HuH-7 (cell line): Measurements from ENCODE around the gene LYSMD1.
"Not testable (repeated sequence)": the region's sequence is repeated elsewhere in the genome, so short reads cannot be mapped to it uniquely, and the experiment has no call there.

Source experiments
- DNase-seq: peaks from one replicate; pipeline ENCODE4 v3.0.0; 2011; ENCODE audit warnings: low spot score

LYSMD1 gene, protein sequence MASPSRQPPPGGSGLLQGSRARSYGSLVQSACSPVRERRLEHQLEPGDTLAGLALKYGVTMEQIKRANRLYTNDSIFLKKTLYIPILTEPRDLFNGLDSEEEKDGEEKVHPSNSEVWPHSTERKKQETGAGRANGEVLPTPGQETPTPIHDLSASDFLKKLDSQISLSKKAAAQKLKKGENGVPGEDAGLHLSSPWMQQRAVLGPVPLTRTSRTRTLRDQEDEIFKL

DNA sequence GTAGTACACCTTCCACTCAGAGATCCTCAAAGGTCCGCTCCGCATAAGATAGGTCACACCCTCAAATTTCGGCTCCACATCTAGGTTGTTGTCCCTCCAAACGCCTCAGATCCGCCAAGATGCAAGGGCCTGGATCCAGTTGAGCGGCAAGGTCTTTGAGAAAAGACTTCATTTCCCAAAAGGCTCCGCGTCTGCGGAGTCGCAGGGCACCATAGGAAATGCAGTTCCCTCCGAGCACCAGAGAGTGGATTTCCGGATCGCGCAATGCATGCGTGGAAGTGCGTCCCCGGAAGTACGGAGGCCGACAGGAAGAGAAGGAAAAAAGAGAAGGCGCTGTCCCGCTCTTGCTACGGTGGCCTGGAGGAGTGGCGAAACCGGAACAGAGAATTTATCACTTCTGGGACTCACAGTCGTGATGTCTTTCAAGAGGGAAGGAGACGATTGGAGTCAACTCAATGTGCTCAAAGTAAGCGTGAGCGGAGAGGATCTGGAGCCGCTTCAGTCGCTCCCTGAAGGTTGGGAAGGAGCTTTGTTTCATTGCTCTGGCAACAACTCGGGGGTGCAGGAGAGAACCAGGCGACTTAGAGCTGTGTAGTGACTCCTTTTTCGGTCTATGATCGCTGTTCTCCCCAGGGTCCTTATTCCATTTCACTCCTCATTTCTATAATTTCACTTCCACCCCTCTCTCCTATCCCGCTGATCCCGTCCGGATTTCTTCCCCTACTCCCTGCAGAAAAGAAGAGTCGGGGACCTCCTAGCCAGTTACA is at the start of gene LYSMD1, which contains the start of gene SCNM1:
LYSMD1 (minus strand) TSS at position 165 of the 767 bp plus-strand sequence. CDS start 644 bp downstream, outside the sequence.
SCNM1 (plus strand) TSS at position 407 of the 767 bp plus-strand sequence; CDS start at position 416, 9 bp downstream.
- DNase-seq = peak; percentile 83

DNA sequence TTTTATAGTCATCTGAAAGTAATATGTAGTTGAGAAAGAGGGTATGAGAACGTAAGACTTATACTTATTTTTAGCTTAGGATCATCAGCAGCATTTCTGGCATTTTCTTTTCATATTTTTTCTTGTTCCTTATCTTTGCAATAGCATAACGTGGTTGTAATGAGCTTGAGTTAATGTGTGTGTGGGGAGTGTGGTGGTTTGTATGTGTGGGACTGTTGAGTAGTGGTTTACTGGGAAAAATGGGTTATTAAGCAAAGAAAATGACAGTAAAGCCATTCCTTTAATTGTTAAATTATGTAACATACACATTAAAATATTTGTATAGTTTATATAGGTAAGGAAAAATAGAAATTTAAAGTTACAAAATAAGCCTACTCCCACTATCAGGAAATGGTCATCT is 47.9 kb upstream of the LYSMD1 start:
- no peak for DNase-seq

DNA sequence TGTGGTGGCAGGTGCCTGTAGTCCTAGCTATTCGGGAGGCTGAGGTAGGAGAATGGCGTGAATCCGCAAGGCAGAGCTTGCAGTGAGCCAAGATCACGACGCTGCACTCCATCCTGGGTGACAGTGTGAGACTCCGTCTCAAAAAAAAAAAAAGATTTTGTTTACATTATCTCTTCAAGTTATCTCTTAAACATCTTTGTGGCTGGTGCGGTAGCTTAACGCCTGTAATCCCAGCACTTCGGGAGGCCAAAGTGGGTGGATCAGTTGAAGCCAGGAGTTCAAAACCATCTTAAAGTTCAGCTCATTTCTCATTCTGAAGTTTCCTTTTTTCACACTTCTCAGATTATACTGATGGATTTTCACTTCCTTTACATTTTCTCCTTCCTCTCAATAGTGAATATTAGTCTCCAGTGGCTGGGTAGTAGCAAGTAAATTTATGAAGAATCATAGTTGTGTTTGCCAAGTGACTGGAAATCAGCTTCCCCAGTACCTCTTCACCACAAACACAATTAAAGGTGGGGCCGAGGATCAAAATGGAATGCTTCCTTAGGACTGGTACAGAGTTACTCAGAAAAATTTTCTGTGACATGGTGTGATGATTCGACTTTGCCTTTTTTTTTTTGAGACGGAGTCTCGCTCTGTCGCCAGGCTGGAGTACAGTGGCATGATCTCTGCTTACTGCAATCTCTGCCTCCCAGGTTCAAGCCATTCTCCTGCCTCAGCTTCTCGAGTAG is 46.4 kb upstream of the LYSMD1 start:
- no peak for DNase-seq

DNA sequence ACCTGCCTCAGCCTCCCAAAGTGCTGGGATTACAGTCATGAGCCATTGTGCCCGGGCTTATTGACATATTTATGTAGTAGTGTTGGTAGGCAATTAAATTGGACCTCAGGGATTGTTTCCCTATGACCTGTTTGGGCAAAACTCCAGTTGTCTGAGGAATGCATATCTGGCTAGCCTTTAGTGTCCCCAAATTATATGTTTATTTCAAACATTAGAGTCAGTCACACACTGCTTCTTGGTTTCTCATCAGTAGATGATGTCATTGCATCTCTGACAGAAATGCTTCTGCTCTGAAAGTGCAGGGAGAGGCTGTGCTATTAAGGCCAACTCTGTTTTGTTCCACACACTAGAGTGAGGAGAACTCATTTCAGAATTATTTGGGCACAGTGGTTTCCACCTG is 45.1 kb upstream of the LYSMD1 start:
- DNase-seq = no peak

DNA sequence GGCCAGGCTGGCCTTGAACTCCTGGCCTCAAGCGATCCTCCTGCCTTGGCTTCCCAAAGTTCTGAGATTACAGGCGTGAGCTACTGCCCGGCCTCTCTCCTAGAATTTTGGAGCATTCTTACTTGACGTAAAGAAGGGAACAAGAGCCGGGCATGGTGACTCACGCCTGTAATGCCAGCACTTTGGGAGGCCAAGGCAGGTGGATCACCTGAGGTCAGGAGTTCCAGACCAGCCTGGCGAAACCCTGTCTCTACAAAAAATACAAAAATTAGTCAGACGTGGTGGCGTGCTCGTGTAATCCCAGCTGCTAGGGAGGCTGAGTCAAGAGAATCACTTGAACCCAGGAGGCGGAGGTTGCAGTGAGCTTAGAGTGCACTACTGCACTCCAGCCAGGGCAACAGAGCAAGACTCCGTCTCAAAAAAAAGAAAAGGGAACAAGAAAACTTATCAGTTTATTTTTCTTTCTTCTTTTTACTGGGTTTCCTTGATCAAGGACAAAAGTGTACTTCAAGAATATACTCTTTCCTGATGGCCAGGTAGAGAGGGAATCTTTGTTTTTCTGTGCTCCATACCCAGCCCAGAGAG is 39.8 kb upstream of the LYSMD1 start:
- DNase-seq = not testable (repeated sequence)

DNA sequence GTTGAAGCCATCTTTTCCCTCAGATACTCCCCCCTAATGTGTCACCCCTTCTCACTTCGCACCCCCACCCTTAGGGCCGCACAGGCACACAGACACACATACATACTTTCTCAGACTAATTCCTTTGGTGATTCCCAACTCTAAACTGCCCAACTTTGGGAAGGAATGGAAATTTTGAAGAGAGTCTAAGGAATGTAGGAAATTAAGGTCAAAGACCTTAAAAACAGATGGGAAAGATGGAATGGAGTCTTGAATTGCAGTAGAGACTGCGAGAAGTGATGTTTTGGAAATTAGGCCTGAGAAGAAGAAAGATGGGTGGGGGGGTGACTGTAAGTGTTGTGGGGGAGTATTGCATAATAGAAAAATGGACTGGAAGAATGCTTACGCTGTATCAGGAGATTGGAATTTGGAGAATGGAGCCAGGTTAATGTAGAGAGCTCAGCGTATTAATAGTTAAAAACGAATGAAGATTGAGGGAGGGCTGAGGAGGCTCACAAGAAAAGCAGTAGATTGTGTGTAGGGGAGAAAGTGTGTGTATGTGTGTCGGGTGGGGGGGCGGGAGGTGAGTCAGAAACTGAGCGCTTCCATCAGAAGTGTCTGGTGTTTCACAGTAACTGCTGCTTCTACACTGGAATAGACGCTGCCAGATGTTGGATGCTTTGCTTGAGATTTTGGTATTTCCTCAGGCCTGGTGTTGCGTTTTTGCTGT is 34.3 kb upstream of the LYSMD1 start:
- DNase-seq = no peak

DNA sequence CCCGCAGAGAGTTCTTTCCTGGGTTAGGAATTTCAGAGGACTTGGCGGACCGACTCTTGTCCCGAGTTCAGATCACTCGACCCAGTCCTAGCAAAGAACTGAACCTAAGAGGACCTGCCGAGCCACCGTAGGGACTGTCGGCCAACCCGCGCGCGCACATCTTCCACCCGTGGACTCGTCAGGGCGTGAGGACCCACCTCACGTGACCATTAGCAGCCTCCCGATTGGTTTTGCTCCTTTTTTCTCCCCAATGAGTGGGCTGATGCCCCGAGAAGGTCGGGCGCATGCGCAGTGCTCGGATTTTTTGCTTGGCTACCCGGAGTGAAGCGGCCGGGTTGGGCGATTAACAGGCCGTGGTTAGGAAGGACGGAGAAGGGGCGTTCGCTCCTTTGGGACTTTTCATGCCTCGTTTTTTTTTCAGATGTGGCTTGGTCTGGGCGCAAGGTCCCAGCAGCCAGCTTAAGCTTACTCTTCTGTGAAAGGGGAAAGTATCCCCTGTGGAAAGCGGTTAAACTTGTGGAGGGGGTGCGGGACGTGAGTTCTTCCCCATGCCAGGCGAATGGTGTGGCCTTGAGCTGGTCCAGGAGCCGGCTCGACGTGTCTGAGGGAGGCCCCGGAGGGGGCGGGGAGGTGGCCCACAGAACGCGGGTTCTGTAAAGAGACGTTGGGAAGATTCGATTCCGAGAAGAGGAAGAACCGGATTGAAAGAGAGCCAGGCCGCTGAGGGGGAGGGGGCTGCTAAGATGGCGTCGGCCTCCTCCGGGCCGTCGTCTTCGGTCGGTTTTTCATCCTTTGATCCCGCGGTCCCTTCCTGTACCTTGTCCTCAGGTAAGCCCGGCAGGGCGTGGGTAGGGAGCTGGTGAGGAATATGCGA is 32.8 kb upstream of the LYSMD1 start, which contains the start of gene PIP5K1A:
PIP5K1A (plus strand) TSS at position 299 of the 874 bp plus-strand sequence; CDS start at position 744, 445 bp downstream.
- peak; percentile 90 for DNase-seq

DNA sequence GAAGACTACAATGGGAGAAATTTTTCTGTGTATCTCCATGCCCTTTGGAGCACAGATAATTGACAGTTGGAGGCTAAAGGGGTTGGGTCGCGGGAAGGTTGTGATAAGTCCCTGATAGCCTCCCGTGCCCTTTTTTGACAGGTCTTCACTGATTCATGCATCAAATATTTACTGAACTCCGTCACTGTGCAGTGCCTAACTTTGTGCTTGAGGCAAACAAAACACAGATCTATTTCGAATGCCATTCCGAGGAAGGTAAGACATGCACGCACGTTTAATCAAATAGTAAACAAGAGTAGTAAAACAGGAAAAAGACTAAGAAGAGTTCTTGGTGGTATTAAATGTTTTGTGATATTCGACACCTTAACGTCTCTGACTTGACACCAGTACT is 32.2 kb upstream of the LYSMD1 start:
- DNase-seq = no peak

DNA sequence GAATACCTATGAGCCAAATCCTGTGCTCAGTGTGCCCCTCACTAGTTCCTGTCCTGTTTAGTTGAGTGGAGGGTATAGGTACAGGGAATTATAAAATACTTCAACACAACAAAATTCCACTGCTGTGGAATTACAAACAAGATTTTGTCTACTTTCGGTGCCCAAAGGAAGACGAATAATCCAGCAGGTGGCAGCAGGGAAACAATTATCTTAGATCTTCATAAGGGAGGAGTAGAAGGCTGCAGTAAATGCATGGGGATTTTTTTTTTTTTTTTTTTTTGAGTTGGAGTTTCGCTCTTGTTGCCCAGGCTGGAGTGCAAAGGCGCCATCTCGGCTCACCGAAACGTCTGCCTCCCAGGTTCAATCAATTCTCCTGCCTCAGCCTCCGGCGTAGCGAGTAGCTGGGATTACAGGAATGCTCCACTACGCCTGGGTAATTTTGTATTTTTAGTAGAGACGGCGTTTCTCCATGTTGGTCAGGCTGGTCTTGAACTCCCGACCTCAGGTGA is 30.6 kb upstream of the LYSMD1 start:
- DNase-seq = no peak

DNA sequence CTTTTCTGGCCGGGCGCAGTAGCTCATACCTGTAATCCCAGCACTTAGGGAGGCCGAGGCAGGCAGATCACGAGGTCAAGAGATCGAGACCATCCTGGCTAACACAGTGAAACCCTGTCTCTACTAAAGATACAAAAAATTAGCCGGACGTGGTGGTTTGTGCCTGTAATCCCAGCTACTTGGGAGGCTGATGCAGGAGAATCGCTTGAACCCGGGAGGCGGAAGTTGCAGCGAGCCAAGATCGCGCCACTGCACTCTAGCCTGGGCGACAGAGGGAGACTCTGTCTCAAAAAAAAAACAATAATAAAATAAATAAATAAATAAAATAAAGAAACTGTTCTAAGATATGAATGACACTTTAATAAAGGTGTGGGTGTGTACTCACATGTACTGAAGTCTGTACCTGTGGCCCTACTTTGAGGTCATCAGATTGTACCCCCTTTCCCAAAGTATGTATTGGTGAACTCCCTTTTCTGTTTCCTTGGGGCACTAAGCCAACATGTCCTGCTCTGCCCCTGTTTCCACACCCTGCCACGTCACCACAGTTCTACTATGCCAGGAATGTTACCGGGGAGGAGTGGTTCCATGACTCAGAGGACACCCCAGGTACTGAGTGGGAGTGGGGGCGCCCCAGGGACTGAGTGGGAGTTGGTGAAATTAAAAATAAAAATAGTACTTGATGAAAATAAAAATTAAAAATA is 29.3 kb upstream of the LYSMD1 start:
- peak; percentile 52 for DNase-seq

DNA sequence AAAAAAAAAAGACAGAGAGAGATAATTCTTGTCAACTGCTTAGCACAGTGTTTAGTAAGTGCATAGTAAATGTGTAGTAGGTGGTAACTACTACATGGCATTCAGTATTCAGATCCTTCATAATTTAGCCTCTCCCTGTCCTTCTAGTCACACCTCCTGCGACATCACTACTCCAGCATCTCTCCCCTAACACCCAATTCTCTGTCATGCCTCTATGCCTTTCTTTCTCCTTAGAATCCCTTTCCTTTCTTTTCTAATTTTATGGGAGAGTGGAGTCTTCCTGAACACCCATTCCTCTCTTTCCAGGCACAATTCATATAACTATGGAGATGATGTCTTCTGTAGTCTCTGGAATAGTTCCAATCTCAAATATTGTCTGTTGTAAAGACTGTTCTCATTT is 28.2 kb upstream of the LYSMD1 start:
- no peak for DNase-seq

DNA sequence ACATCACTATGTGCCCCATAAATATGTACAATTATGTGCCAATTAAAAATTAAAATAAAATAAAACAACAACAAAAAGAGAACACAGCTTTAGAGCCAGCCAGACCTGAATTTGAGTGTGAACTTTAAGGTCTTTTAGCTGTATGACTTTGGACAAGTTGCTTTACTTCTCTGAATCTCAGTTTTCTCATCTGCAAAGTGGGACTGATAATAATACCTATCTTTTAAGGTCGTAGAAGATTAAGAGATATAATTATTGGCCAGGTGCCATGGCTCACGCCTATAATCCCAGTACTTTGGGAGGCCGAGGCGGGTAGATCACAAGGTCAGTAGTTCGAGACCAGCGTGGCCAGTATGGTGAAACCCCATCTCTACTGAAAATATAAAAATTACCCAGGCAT is 27.6 kb upstream of the LYSMD1 start:
- DNase-seq = no peak

DNA sequence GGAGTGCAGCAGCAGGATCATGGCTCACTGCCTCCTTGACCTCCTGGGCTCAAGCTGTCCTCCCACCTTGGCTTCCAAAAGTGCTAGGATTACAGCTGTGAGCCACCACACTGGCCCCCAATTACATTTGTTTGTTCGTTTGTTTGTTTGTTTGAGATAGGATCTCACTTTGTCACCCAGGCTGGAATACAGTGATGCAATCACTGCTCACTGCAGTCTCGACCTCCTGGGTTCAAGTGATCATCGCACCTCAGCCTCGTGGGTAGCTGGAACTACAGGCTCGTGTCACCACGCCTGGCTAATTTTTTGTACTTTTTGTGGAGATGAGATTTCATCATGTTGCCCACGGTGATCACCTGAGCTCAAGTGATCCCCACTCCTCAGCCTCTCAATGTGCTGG is 26.3 kb upstream of the LYSMD1 start:
- DNase-seq = no peak

DNA sequence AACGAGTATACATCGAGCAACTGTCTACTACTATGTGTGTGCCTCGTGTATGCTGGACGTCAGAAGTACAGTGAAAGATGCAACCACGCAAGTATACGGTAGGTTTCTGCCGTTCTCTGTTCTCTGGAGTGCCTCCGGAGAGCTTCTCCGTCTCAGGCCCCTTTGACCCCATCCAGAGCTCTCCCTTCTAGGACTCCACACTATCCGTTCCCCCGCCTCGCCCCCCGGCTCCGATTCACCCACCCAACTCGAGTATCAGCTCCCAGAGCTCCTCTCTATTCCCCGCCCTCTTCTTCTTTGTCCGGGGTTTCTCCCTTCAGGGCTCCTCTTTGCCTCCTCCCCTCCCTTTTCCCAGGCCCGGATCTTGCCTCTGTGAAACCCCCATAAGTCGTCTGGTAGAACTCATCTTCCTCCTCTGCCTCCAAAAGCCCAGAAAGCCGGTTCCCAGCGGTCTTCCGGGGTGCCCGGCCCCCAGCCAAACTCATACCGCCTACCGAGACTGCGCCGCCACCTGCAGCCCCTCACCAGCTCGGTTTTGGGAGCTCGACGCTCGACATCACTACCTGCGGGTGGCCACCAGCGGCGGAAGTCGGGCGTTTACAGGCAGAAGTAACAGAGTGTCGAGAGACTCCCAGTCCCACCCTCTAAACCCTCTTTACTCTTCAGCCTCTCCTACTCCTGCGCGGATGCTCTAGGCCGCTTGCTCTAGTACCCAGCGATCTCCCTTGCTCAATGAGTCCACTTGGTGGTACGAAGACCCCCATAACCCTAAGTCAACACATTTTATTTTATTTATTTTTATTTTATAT is 24.1 kb upstream of the LYSMD1 start, which contains the start of gene VPS72:
VPS72 (minus strand) TSS at position 561 of the 809 bp plus-strand sequence; CDS start at position 485, 76 bp downstream.
- peak; percentile 78 for DNase-seq

DNA sequence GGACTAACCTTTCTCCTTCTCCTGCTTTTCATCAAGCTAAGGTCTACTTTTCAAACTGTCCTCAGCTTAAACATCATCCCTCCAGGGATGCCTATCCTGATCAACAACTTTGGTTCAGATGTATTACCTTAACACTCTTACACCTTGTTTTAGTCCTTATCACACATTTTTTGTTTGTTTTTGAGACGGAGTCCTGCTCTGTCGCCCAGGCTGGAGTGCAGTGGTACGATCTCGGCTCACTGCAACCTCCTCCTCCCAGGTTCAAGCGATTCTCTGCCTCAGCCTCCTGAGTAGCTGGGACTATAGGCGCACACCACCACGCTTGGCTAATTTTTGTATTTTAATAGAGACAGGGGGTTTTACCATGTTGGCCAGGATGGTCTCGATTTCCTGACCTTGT is 23.0 kb upstream of the LYSMD1 start:
- DNase-seq = not testable (repeated sequence)

DNA sequence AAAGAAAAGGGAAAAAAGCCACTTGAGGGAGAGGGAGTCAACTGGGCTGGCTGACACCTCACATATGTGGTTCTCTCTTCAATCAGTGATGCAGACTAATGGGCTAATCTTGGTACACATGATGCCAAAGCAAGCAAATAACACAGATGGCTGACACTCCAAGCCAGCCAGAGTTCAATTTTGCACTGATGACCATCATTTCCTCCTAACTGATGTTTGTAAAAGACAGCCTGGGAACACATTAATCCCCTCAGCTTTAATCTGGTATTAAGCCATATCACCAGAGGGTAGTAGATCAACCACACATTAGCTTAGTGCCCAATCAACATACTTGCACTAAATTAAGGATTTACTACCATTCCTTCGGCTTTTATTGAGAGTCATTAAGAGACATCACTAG is 21.5 kb upstream of the LYSMD1 start:
- no peak for DNase-seq

DNA sequence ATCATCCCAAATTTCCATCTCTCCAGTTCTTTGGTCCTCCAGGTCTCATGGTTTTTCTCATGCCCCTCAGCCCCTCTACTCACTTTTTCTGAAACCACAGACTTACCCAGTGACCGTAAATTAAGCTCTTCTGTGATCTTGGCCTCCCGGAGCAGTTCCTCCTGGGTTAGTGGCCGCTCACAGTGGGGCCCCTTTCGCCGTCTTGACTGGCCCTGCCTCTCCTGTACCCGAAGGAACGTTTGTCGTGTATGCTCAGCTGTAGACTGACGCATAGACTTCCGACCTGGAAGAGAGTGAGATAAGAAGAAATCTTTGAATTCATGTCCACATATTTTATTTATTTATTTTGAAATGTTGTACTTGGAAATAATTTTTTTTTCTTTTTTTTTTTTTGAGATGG is 18.5 kb upstream of the LYSMD1 start:
- no peak for DNase-seq

DNA sequence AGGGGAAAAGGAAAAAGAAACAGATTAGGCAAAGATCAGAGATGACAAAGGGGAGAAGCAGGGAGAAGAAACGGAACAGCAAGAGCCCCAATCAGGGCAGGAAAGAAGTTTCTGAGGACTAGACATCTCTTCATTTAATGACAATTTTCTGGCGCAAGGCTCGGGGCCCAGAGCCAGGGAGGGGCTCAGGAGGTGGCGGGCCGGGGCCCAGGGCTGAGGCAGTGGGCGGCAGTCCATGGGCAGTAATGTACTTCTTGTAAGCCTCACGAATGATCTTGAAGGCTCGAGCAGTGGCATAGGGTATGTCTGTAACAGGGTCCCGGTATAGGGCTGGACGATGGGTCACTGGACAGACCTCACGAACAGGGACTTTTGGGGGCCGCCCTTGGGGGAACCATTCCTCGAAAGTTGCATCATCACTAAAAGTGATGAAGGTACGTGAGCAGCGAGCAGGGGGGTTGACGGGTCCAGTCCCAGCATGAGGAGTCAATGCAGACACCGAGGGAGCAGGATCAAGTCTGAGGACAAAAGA is 10.9 kb upstream of the LYSMD1 start:
- no peak for DNase-seq

DNA sequence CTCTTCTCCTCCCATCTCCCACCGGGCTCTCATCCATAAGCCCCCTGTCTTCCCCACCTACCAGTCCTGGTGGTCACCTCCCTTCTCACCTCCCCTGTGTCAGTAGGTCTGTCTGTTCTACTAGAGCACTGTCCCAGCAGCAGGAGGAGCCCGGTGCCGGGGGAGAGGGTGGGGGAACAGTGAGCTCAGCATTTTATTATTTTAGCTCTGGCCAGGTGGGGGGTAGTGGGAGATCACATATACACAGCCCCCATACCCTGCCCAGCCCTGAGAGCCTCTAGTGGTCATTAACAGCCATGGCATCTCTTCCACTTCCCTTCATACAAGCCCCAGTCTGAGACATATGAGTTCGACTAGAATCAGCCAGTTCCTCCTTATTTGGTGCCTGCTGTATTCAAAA is 10.2 kb upstream of the LYSMD1 start, which contains the start of gene TMOD4:
TMOD4 (minus strand) TSS at position 119 of the 400 bp plus-strand sequence. CDS start 1,106 bp downstream, outside the sequence.
- no peak for DNase-seq
